GM19193 (cell line): ENCODE measurements around the gene MAP2K3.

Experiments
- POLR2A ChIP-seq: IDR thresholded peaks from 4 replicates; pipeline ENCODE4 v1.6.1; 2011; ENCODE audit not compliant: insufficient read depth, insufficient read length; ENCODE audit errors: extremely low read depth

The MAP2K3 gene

GRCh38 chr17:21271454-21272183 lies 12.9 kb upstream of the MAP2K3 start:
- TF ChIP-seq POLR2A = no peak

GRCh38 chr17:21272250-21272649 lies 12.3 kb upstream of the MAP2K3 start:
- no peak for TF ChIP-seq POLR2A

DNA sequence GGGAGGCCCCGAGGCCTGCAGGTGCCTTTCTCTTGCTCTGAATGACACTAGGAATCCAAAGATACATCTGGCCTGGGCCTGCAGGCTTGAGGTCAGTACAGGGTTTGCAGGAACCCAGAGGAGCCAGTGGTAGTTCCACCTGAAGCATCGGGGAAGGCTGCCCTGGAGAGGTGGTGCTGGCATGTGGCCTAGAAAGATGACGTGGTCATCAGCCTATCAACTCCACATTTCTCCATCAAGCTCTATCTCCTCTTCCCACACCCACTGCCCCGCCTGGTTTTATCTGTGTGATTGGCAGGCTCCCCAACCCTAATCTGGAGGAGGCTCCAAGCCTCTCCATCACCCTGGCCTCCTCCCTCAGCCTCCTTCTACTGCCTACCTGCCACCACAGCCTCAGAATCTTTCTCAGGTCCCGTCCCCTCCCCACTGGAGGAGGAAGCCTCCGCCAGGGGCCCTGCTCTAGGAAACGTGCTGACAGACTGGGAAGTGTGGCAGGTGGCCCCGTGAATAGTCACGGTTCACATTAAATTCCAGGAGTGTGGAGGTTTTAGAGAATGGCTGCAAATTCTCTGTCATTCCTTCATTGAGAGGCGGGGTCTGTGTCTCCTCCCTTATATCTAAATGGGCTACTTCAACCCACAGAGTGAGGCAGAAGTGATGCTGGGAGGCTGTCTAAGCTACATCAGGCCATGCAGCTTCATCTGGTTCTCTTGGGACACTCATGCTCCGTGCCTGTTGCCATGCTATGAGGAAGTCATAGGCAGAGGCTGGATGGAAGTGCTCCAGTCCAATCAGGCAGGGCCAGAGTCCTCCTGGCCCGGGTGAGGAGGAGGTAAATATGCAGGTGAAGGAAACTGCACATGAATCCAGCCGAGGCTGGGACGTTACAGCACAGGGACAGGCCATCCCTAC lies 11.4 kb upstream of the MAP2K3 start:
- no peak for TF ChIP-seq POLR2A

DNA sequence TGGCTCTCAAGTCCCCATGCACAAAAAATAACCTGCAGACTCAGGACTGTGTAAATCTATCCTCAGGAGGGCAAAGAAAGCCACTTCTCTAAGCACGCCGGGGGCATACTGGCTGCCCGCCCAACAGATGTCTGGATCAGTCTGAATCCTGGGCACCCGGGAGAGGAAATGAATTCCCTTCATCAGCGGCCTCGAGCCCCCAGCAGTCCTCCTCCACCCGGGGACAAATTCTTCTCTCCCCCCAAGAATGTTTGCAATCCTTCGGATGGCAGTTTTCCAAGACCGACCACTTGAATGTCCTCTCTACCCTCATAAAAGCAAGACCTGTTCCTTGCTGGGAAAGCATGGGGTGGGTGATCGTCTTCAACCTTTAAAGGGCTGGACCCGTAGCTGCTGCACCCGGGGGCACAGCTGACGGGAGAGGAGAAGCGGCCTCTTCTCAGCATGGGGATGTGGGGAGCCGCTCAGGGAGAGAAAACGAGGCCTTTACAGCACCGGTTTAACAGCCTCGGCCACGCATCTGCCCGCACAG lies 9.4 kb upstream of the MAP2K3 start:
- no peak for TF ChIP-seq POLR2A

DNA sequence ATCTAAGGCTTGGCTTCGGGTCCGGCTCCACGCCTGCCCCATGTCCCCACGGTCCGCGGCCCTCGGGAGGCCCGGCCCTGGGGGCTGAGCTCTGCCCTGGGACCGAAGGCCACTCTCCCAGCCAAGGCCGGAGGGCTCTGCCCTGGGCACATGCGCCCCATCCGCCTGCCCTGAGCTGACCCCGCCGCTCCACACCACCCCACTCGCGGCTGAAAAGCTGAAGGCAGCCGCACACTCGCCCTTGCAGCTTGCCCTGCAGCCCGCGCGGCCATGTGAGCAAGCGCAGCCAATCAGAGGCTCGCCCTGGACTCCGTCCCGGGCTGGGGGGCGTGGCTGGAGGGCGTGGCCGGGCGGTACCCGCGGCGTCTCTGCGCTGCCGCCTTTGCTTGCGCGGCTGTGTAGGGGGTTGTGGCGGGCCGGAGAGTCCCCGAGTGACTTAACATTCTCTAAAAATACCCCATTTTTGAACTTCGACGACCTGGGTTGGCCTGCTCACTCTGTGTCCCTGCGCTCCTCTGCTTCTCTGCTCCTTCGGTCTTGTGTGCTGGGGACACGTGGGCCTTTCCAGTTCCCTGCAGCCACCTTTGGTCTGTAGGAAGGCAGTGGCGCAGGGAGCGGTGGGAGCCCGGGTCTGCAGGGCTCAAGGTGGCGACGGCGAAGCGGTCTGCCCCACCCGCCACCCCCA lies 8.8 kb upstream of the MAP2K3 start:
- TF ChIP-seq POLR2A = peak; percentile 65

DNA sequence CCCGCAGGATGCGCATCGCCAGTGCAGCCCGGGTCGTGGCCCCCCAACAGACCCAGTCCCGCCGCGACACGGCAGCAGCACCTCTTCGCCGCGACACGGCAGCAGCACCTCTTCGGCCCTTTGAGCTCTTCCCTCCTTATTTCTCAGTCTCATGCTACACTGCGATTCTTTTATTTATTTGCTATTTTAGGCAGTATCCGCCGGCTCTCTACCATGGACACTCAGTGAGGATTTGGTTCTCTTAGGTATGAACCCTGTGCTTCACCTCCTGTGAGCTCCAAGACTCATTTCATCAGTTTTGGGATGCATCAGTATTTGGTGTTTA lies 8.3 kb upstream of the MAP2K3 start:
- no peak for TF ChIP-seq POLR2A

DNA sequence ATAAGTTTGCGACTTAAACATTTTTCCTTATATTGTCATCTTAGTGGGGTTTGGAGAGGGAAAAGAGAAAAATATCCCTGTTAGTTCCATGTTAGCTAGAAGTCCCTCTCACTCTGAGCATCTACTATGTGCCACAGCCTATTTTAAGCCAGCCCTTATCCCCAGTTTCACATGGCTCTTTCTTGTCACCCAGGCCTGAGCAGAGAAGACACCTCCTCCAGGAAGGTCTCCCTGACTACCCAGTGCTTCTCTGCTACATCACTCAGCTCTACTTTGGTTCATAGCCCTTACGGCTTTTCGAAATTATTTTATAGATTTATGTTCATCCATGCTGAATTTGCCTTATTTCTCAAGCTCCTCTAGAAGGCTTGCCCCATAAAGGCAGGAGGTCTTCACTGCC lies 7.2 kb upstream of the MAP2K3 start:
- TF ChIP-seq POLR2A = no peak

GRCh38 chr17:21278450-21279197 lies 5.9 kb upstream of the MAP2K3 start:
- TF ChIP-seq POLR2A = no peak

DNA sequence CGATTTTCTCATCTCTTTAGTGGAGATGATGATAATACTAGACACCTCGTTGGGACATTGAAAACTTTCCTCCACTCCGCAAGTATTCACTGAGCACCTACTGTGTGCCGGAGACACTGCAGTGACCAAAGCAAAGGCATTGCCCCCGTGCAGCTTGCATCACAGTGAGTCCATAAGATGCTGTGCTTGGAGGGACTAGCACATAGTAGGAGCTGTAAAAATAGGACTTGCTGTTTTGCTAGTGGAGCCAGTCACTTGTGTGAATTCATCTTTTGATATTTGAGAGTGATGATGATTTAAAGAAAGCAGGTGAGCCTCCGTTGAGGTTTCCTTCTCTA lies 5.3 kb upstream of the MAP2K3 start:
- TF ChIP-seq POLR2A = no peak

GRCh38 chr17:21279582-21279981 lies 4.9 kb upstream of the MAP2K3 start:
- TF ChIP-seq POLR2A = no peak

DNA sequence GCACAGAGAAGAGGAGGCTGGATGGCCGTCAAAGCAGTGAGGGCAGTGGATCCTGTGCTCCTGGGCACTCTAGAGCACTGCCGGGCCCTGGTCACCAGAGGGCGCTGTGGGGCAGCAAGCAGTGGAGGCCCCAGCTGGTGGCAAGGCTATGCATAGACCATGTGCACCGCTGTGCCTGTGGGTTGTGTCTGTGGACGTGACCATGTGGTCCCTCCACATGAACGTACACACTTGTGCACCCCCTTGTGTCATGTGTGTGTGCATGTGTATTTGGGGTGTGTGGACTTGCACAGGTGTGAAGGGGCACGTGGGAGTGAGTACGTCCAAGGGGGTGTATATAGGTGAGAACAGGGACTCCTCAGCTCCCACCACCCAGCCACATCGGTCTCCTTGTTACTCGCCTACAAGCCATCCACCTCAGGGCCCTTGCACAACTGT lies 4.4 kb upstream of the MAP2K3 start:
- TF ChIP-seq POLR2A = no peak

DNA sequence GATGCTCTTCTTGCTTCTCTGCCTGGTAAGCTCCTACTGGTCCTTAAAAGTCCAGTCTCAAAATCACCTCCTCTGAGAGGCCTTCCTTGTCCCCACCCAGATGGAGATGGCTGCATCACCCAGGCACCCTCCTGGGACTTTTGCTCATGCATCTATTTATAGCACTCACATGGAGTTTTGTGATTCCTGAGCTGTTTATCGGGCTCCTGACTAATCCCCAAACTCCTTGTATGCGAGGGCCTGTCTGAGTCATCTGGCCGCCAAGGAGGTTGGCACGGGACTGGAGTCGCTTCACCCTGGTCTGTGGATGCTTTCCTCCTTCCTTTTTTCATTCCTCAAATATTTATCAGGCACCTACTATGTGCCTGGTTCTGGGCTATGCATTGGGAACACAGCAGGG lies 2.3 kb upstream of the MAP2K3 start:
- TF ChIP-seq POLR2A = no peak

- TF ChIP-seq POLR2A = no peak
These were observed 1.7 kb upstream of the MAP2K3 start for GRCh38 chr17:21282850-21283249.

GRCh38 chr17:21283482-21284318 lies 811 bp upstream of the MAP2K3 start:
- no peak for TF ChIP-seq POLR2A
